NK-92 (cell line): ENCODE measurements around the gene PRAMEF9.
"Not testable (repeated sequence)": the region's sequence is repeated elsewhere in the genome, so short reads cannot be mapped to it uniquely, and the experiment has no call there.

ENCODE experiments used
- DNase-seq: peaks from one replicate; lab custom pipeline; 2025; ENCODE audit not compliant: unreplicated experiment; lab: John Stamatoyannopoulos, UW

PRAMEF9 gene

DNA sequence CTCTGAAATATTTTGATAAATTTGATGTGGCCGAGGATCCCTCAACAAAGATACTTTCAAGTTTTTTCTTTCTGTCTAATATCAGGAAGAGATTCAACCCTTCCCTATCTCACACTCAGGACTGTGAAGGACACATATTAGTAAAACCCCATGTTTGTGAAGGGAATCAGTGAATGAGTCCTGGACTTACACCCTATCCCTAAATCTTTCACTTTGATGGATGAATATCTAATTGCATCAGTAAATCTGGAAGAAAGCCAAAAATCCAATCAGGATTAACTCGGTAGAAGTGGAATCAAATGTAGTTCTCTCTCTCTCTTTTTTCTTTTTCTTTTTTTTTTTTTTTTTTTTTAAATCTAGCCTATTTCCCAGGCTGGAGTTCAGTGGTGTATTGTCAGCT lies at the start of gene PRAMEF9:
PRAMEF9 (plus strand) TSS at position 301 of the 400 bp plus-strand sequence. CDS start 3,433 bp downstream, outside the sequence.
- not testable (repeated sequence) for DNase-seq

DNA sequence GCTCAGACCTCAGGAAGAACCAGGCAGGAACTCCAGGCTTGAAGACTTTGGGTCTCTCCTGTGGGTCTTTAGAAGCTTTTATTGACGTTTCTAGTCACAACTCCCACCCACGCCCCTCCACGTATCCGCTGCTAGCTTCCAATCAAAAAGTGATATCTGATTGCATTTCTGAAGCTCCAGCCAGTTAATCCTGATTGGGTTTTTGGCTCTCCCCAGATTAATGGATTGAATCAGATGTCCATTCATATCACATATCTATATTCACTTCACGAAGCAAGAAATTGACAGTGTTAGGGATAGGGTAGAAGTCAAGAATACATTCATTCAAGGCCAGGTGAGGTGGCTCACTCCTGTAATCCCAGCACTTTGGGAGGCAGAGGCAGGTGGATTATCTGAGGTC lies 15.7 kb upstream of the PRAMEF9 start, which contains the start of gene PRAMEF26:
PRAMEF26 (minus strand) TSS at position 101 of the 400 bp plus-strand sequence. CDS start 2,914 bp downstream, outside the sequence.
- DNase-seq: not testable (repeated sequence)

DNA sequence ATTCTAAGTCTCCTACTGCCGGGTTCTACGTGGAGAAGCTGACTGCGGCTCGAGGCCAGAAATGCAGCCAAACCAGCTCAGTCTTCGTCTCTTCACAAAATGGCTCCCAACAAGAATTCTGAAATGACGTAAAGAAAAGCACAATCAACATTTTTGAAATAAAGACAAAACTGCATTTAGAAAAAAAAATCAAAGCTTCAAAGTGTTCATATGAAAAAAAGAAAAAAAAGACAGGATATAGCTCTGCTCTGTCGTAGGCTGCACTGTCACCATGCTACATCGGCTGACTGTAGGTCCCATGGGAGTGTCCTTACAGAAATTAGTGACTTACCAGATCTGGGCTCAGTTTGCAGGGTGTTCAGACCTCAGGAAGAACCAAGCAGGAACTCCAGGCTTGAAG lies 6.1 kb upstream of the PRAMEF9 start, which contains the start of gene HNRNPCL4:
HNRNPCL4 (minus strand) TSS at position 101 of the 400 bp plus-strand sequence. CDS start 164 bp downstream, outside the sequence.
- not testable (repeated sequence) for DNase-seq

DNA sequence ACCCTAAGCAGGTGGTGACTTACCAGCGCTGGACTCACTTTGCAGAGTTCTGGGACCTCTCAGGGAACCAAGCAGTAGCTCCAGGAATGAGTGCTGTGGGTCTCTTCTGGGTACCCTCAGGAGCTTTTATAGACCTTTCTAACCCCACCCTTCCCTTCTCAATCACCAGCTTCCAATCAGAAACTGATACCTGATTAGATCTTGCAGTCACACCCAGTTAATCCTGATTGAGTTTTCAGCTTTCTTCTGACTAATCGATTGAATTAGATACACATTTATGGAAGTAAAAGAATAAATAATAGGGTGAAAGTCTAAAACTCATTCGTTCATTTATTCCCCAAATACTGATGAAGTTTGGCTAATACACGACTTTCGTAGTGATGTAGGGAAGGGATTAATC lies 29.7 kb downstream of the PRAMEF9 start, which contains the start of gene PRAMEF13:
PRAMEF13 (minus strand) TSS at position 101 of the 400 bp plus-strand sequence. CDS start 1,820 bp downstream, outside the sequence.
- not testable (repeated sequence) for DNase-seq

GRCh38 chr1:13208712-13209111 lies 37.1 kb downstream of the PRAMEF9 start:
- not testable (repeated sequence) for DNase-seq

- not testable (repeated sequence) for DNase-seq
These were observed 45.0 kb downstream of the PRAMEF9 start for GRCh38 chr1:13216619-13217018.

- DNase-seq: not testable (repeated sequence)
These were observed 47.6 kb downstream of the PRAMEF9 start for GRCh38 chr1:13219203-13219602.

- DNase-seq: not testable (repeated sequence)
These were observed 51.1 kb downstream of the PRAMEF9 start for GRCh38 chr1:13222788-13223187.

DNA sequence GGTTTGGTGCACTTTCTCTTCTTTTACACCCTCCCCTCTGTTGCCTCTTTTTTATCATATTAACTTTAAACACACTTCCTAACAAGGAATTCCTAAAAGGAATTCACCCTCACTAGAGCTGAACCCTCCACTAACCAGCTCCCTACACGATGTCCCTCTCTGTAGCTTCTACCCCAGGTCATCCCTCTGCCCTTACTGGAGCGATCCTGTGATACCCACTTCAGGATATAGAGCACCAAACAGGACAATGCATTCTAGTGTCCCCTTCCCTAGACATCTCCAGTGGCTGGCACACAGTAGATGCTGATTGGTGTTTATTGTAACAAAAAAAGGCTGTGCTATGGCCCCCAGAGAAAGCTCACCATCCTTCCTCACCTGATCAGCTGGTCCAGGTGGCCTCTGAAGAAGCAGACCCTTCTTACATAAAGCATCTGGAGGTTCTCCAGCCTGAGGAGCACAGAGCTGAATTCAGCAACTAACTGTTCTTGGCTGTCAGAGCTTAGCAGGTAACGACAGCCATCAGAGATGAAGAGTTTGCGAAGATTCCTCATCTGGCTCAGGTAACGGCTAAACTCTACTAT lies 52.9 kb downstream of the PRAMEF9 start:
- DNase-seq: no peak

DNA sequence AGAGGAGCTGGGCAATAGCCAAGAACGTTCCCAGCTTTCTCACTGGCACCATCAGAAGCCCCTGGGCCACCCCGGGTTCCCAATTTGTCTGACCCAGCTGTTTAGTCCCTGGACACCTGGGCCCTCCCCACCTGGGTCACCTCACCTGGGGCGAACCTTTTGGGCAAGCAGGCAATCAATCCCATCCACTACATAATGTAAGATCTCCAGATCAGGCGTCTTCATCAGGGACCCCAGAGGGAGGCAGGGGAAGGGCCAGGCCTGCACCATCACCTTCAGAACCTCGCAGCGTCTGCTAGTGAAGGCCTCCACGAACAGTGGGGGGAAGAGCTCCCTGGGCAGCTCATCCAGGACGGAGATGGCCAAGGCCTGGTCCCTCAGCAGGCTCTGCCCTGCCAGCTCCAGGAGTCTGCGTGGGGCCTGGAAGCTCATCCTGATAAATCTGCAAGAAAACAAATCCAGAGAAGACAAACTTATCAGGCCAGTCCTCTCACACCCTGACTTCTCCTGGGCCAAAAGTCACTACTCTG lies 54.1 kb downstream of the PRAMEF9 start, which contains the start of gene PRAMEF18:
PRAMEF18 (minus strand) TSS at position 480 of the 530 bp plus-strand sequence; CDS start at position 432, 48 bp downstream.
- not testable (repeated sequence) for DNase-seq

- DNase-seq: not testable (repeated sequence)
These were observed 55.8 kb downstream of the PRAMEF9 start for GRCh38 chr1:13227271-13228055.

- DNase-seq: no peak
These were observed 56.7 kb downstream of the PRAMEF9 start for GRCh38 chr1:13228343-13228781.
